Muscle of arm (tissue), 12 donors: ENCODE measurements around the gene PPP4R1. TPM values are rescaled to one million over a fixed set of nuclear protein-coding genes. Genes with fewer than 3 reads are reported as not detected.

Experiments
- DNase-seq: peaks from one replicate; pipeline ENCODE4 v3.0.0-alpha.2; 2013
- polyA plus RNA-seq, 12 donors: library from polyadenylated mRNA; unstranded; fragments of 120-200 nt; gene quantifications; one replicate each; pipeline ENCODE4 v1.2.1, GENCODE V29; 2013; ENCODE audit not compliant: insufficient read length in 12 of 12

PPP4R1 gene
- polyA plus RNA-seq, 12 donors, result 50.5 to 103 (median 67.9) TPM; not detected in 1

DNA sequence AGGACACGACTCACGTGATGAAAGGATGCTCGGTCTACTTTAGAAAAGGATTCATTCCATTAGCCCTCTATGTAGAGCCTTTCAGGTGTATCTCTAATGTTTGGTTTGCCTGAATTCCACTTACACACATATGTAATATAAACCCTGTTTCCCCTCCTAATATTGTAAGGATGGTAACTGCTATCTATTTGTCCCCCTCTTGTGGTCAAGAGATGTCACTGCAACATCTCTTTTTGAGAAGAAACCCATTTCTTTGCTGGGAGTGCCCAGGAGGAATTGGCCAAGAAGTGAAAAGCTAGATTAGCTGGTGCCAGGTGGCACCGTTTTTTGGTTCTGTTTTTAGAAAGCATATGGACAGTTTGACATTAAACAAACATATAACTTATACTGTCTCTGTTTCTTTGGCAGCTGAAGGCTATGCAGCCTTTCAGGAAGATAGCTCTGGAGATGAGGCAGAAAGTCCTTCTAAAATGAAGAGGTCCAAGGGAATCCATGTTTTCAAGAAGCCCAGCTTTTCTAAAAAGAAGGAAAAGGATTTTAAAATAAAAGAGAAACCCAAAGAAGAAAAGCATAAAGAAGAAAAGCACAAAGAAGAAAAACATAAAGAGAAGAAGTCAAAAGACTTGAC is 97.8 kb downstream of the PPP4R1 start:
- peak; percentile 34 for DNase-seq

DNA sequence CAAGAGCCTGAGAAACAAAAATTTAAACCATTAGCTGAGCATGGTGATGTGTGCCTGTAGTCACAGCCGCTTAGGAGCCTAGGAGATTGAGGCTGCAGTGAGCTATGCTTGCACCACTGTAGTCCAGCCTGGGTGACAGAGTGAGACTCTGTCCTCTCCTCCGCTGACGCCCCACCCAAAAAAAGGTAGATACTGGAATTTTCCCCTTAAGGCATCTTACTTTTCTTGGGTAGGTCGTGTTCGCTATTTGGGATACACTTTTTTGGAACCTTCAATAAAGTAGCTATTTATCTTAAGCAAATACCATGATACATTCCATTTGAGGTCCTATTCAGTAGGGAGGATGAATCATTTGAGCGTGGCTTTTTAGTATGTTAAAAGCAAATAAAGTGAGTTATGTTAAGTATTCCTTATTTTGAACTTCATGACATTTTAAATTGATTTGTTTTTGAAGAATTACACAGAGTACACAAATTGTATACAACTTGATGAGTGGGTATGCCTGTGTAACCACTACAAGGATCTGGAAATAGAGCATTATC is 100.3 kb downstream of the PPP4R1 start:
- DNase-seq, result no peak

DNA sequence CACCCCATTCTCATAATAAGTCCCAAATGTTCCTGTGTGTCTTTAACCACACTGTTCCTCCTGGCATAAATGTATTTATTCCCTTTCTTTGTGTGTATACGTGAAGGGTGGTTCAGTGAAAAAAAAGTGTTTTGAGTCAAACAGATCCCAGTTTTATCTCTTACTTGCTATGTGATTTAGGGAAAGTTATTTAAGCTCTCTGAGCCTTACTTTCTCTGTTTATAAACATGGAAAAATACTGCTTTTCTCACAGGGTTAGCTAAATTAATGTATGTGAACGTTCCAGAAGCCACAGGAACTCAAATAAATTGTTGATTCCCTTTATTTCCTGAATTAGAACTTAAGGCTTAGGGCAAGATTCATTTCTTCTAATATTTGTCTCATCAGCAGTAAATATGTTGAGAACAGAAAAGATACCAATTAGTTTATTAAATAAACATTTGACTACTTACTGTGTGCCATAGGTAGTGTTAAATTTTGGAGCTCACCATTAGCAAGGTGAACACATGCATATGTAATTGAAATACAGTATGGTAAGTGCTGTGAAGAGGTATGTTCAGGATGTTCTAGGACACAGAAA is 105.8 kb downstream of the PPP4R1 start:
- DNase-seq, result no peak

DNA sequence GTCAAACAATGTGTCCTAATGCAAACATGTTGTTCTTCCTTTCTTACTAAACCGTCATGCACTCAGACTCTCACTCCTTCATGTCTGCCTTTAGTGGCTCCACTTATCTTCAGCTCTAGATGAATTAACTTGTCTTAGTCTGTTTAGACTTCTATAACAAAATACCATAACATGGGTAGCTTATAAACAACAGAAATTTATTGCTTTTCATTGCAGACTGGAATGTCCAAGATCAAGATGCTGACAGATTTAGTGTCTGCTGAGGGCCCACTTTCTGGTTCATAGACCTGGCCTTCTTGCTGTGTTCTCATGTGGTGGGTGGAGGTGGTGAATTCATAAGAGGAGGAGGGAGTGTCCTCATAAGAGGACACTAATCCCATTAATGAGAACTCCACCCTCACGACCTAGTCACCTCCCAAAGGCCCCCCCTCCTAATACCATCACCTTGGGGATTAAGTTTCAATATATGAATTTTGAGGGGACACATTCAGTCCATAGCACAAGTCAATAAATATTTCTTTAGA is 106.7 kb downstream of the PPP4R1 start:
- no peak for DNase-seq

DNA sequence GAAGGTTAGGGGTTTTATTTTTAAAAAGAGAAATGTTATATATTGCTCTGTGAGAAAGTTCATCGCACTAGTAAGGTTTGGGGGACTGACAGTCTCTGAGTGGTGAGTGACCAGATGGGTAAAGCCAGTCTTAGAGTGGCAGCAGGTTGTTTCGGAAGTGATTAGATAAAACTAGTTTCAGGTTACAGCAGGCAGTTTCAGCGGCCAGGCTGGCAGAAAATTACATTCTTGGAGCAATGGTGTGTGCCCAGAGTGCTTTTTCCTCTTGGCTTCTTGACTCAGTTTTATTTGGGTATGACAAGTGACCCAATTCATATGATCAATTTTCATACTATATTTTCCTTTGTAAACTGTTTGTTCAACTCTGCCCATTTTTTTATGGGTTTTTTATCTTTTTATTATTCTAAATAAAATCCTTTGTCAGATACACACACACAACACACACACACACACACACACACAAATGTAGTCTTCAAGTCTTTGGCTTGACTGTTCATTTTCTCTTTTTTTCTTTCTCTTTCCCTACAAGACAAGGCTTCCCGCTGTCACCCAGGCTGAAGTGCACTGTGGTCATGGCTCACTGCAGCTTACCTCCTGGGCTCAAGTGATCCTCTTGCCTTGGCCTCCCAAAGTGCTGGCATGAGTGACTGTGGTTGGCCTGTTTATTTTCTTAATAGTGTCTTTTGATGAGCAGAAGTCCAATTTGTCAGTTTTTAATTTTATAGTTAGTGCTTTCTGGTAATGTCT is 108.1 kb downstream of the PPP4R1 start:
- no peak for DNase-seq

Other genes with a start within 250 kb of the PPP4R1 start
- 10 to 100 TPM in 11 of 12 donors, not detected in 1; 39.7 to 94.5 (median 44.2) TPM for gene RALBP1, start 139.0 kb downstream of the PPP4R1 start, polyA plus RNA-seq
- 10 to 100 TPM in 11 of 12 donors, not detected in 1; 20.2 to 50.8 (median 32.8) TPM for gene RAB31, start 93.7 kb upstream of the PPP4R1 start, polyA plus RNA-seq